ENCODE measurements around the gene ARGLU1. TPM values are rescaled to one million over a fixed set of nuclear protein-coding genes. Genes with fewer than 3 reads are reported as not detected.

Gene ARGLU1, protein sequence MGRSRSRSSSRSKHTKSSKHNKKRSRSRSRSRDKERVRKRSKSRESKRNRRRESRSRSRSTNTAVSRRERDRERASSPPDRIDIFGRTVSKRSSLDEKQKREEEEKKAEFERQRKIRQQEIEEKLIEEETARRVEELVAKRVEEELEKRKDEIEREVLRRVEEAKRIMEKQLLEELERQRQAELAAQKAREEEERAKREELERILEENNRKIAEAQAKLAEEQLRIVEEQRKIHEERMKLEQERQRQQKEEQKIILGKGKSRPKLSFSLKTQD
- total RNA-seq (2022; extraction: Qiagen RNA extraction; ENCODE audit: low read depth), result 31.0 to 42.3 TPM (median 31.5 TPM) in 5 replicates

DNA sequence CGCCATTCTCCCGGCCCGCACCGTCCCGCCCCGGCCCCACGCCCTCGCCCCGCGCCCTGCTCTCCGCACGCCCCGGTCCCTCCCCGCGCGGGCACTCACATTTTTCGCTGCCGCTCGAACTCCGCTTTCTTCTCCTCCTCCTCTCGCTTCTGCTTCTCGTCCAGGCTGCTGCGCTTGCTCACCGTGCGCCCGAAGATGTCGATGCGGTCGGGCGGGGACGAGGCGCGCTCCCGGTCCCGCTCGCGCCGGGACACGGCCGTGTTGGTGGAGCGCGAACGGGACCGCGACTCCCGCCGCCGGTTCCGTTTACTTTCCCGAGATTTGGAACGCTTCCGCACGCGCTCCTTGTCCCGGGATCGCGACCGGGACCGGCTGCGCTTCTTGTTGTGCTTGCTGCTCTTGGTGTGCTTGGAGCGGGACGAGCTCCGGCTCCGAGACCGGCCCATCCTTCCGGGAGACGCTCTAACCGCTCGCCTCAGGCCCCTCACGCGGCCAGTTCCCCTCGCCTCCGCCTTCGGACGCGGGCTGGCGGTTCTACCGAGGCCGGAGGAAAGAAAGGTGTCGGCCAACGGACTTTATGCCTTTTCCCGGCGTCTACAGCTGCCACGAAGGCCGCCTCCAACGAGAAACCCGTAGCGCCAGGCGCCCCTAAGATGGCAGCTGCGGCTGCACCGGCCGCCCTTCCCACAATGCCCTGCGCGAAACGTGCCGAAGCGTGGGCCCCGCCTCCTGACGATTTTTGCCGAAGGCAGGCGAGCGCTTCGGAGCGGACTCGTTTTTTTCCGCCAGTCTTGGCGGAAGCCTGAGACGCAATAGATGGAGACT, at the start of gene ARGLU1:
TSS of gene ARGLU1 (minus strand) at position 664 of the 825 bp plus-strand sequence. CDS start at position 446, 218 bp downstream.

DNA sequence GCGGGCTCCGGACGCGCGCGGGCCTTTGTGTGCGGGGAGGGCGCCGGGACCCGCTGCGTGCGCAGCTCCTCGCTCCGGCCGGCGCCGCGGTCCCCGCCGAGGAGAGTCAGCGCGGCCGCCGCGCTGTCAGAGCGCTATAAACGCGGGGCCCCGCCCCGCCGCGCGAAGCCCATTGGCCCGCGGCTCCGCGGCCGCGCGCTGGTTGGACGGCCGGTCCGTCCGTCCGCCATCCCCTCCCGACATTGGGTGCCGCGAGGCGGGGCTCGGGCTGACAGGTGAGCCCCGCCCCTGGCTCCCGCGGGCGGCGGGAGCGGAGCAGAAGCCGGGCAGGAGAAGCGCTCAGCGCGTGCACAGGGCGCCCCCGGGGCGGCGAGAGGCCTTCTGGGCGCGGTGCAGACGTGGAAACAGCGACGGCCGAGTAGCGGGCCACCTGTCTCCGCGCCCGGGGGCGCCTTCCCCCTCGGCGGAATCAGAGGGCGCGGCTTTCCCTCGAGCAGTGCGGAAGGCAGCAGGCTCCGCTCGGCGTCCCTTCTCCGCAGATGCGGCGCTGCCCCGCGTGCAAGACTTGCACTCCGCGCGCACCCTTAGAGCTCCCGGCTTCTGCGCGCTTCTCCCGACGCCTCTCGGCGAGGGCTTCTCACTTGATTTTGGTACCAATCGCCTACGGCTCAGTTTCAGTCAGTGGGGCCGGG, 32.2 kb downstream of the ARGLU1 start, which contains the start of gene EFNB2:
TSS of gene EFNB2 (minus strand) at position 111 of the 692 bp plus-strand sequence. CDS start 698 bp downstream, outside the sequence.

Other genes starting within 250 kb of the ARGLU1 start
- 1.4 to 2.2 TPM (median 1.9 TPM) in 5 replicates for gene EFNB2, start 32.5 kb downstream of the ARGLU1 start, total RNA-seq (2022; extraction: Qiagen RNA extraction; ENCODE audit: low read depth)

Measured in A549 treated with CpdA at 1 μM for 4 hours (cell line).